Tracheal epithelial cell (primary cell): ENCODE measurements around the gene UCK2. TPM values are rescaled to one million over a fixed set of nuclear protein-coding genes. Genes with fewer than 3 reads are reported as not detected.

Experiments
- total RNA-seq: library from RNA; depleted of rRNA; stranded (reverse); fragments of >200 nt; gene quantifications from 2 replicates; pipeline ENCODE4 v1.2.1, GENCODE V29; 2014

Gene UCK2
- 124 and 126 TPM in 2 replicates for total RNA-seq

DNA sequence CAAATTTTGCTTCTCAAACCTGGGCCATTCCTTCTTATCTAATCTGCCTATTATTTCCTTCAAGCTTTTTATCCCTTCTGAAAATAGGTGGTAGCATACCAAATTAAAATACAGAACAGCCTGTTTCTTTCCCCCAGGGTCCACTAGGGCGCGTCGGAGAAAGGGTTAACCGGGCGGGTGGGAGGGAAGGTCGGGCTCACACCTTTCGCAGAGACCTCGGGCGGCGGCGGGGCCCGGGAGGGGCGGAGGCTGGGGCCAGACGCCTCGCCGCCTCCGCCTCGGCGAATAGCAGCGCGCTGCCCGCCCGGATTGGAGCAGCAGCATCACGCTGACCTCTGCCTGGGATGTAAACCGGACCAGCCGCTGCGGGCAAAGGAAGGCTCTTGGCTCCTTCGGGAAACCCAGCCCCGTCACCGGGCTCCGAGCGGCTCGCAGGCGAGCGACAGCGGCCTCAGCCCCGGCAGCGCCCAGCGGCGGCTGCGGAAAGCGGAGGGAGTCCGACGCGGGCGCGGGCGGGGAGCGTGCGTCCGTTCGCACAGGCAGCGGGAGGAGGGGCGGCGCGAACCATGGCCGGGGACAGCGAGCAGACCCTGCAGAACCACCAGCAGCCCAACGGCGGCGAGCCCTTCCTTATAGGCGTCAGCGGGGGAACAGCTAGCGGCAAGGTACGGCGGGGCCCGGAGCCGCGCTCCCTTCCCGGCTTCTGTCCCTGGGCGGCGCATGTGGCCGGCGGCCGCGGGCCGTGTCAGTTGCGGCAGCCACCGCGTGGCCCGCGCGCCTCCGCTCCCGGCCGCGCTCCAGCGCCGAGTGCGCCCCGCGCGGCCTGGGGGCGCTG is at the start of gene UCK2:
TSS of gene UCK2 (plus strand) at position 347 of the 835 bp plus-strand sequence. CDS start at position 567, 220 bp downstream.

Other genes with a start within 250 kb of the UCK2 start
- 99.7 and 102 TPM in 2 replicates for gene MGST3, start 196.4 kb upstream of the UCK2 start, total RNA-seq
- gene ALDH9A1, start 129.1 kb upstream of the UCK2 start, total RNA-seq, result 65.9 and 74.7 TPM in 2 replicates
- 76.1 and 85.3 TPM in 2 replicates for gene TMCO1, start 58.7 kb upstream of the UCK2 start, total RNA-seq